ENCODE measurements around the gene NEK5. TPM values are rescaled to one million over a fixed set of nuclear protein-coding genes. Genes with fewer than 3 reads are reported as not detected.

NEK5 gene
- total and polyA plus RNA-seq, 2 of the 8 experiments (the other 6 are each of a cell fraction or from before 2014, with no cell fraction given): 0.12 to 0.35 TPM

GRCh38 chr13:52104624-52105023 lies 24.2 kb downstream of the NEK5 start (continued):
- TF ChIP-seq, protein P1, sequence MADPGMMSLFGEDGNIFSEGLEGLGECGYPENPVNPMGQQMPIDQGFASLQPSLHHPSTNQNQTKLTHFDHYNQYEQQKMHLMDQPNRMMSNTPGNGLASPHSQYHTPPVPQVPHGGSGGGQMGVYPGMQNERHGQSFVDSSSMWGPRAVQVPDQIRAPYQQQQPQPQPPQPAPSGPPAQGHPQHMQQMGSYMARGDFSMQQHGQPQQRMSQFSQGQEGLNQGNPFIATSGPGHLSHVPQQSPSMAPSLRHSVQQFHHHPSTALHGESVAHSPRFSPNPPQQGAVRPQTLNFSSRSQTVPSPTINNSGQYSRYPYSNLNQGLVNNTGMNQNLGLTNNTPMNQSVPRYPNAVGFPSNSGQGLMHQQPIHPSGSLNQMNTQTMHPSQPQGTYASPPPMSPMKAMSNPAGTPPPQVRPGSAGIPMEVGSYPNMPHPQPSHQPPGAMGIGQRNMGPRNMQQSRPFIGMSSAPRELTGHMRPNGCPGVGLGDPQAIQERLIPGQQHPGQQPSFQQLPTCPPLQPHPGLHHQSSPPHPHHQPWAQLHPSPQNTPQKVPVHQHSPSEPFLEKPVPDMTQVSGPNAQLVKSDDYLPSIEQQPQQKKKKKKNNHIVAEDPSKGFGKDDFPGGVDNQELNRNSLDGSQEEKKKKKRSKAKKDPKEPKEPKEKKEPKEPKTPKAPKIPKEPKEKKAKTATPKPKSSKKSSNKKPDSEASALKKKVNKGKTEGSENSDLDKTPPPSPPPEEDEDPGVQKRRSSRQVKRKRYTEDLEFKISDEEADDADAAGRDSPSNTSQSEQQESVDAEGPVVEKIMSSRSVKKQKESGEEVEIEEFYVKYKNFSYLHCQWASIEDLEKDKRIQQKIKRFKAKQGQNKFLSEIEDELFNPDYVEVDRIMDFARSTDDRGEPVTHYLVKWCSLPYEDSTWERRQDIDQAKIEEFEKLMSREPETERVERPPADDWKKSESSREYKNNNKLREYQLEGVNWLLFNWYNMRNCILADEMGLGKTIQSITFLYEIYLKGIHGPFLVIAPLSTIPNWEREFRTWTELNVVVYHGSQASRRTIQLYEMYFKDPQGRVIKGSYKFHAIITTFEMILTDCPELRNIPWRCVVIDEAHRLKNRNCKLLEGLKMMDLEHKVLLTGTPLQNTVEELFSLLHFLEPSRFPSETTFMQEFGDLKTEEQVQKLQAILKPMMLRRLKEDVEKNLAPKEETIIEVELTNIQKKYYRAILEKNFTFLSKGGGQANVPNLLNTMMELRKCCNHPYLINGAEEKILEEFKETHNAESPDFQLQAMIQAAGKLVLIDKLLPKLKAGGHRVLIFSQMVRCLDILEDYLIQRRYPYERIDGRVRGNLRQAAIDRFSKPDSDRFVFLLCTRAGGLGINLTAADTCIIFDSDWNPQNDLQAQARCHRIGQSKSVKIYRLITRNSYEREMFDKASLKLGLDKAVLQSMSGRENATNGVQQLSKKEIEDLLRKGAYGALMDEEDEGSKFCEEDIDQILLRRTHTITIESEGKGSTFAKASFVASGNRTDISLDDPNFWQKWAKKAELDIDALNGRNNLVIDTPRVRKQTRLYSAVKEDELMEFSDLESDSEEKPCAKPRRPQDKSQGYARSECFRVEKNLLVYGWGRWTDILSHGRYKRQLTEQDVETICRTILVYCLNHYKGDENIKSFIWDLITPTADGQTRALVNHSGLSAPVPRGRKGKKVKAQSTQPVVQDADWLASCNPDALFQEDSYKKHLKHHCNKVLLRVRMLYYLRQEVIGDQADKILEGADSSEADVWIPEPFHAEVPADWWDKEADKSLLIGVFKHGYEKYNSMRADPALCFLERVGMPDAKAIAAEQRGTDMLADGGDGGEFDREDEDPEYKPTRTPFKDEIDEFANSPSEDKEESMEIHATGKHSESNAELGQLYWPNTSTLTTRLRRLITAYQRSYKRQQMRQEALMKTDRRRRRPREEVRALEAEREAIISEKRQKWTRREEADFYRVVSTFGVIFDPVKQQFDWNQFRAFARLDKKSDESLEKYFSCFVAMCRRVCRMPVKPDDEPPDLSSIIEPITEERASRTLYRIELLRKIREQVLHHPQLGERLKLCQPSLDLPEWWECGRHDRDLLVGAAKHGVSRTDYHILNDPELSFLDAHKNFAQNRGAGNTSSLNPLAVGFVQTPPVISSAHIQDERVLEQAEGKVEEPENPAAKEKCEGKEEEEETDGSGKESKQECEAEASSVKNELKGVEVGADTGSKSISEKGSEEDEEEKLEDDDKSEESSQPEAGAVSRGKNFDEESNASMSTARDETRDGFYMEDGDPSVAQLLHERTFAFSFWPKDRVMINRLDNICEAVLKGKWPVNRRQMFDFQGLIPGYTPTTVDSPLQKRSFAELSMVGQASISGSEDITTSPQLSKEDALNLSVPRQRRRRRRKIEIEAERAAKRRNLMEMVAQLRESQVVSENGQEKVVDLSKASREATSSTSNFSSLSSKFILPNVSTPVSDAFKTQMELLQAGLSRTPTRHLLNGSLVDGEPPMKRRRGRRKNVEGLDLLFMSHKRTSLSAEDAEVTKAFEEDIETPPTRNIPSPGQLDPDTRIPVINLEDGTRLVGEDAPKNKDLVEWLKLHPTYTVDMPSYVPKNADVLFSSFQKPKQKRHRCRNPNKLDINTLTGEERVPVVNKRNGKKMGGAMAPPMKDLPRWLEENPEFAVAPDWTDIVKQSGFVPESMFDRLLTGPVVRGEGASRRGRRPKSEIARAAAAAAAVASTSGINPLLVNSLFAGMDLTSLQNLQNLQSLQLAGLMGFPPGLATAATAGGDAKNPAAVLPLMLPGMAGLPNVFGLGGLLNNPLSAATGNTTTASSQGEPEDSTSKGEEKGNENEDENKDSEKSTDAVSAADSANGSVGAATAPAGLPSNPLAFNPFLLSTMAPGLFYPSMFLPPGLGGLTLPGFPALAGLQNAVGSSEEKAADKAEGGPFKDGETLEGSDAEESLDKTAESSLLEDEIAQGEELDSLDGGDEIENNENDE (IDR thresholded peaks at IDR 0.05; ENCODE audit: insufficient replicate concordance, low read length): no peak
- TF ChIP-seq GTF2F1 (IDR thresholded peaks at IDR 0.05; ENCODE audit: borderline replicate concordance, low read depth, low read length): no peak

Measured in H1 (cell line).